KMS-11 (cell line): Measurements from ENCODE around the gene SCNN1B.

Source experiments
- H2AFZ ChIP-seq: fragments of 200-600 bp; sonication (generic); 2 replicates; pipeline ENCODE4 v1.6.1; 2016; ENCODE audit warnings: antibody characterized with exemption, mixed run types, low read depth
- H3K27ac ChIP-seq: fragments of 200-600 bp; sonication (generic); 2 replicates; pipeline ENCODE4 v1.6.1; 2016; ENCODE audit warnings: mild to moderate bottlenecking, mixed run types
- H3K27me3 ChIP-seq: fragments of 200-600 bp; sonication (generic); 2 replicates; pipeline ENCODE4 v1.6.1; 2017; ENCODE audit warnings: mild to moderate bottlenecking, low read depth, mixed run types, moderate library complexity; ENCODE audit not compliant: insufficient read depth
- H3K36me3 ChIP-seq: fragments of 200-600 bp; sonication (generic); 2 replicates; pipeline ENCODE4 v1.6.1; 2017; ENCODE audit warnings: mild to moderate bottlenecking, mixed run types; ENCODE audit not compliant: insufficient read depth
- H3K4me1 ChIP-seq: fragments of 200-600 bp; sonication (generic); 2 replicates; pipeline ENCODE4 v1.6.1; 2016; ENCODE audit warnings: mild to moderate bottlenecking, low read depth, mixed run types; ENCODE audit not compliant: poor library complexity, severe bottlenecking
- H3K4me2 ChIP-seq: fragments of 200-600 bp; sonication (generic); 2 replicates; pipeline ENCODE4 v1.7.0; 2016; ENCODE audit warnings: mild to moderate bottlenecking, mixed run types
- H3K4me3 ChIP-seq: fragments of 200-600 bp; sonication (generic); IDR thresholded peaks from 2 replicates; pipeline ENCODE4 v1.6.1; 2017; ENCODE audit warnings: low read depth, low read length, mixed read lengths; ENCODE audit not compliant: insufficient read depth
- H3K79me2 ChIP-seq: fragments of 200-600 bp; sonication (generic); 2 replicates; pipeline ENCODE4 v1.6.1; 2016; ENCODE audit warnings: low read depth, mixed run types; ENCODE audit not compliant: insufficient read depth
- H3K9ac ChIP-seq: fragments of 200-600 bp; sonication (generic); 2 replicates; pipeline ENCODE4 v1.6.1; 2016; ENCODE audit warnings: mild to moderate bottlenecking, mixed run types
- H4K20me1 ChIP-seq: fragments of 200-600 bp; sonication (generic); 2 replicates; pipeline ENCODE4 v1.6.1; 2016; ENCODE audit warnings: mild to moderate bottlenecking, mixed run types; ENCODE audit not compliant: insufficient read depth
- CTCF ChIP-seq: fragments of 200-600 bp; sonication (generic); conservative IDR thresholded peaks from 2 replicates; pipeline ENCODE4 v1.6.1; 2017; ENCODE audit warnings: low read depth, mild to moderate bottlenecking, antibody characterized with exemption, low read length, moderate library complexity, mixed read lengths

Gene SCNN1B

DNA sequence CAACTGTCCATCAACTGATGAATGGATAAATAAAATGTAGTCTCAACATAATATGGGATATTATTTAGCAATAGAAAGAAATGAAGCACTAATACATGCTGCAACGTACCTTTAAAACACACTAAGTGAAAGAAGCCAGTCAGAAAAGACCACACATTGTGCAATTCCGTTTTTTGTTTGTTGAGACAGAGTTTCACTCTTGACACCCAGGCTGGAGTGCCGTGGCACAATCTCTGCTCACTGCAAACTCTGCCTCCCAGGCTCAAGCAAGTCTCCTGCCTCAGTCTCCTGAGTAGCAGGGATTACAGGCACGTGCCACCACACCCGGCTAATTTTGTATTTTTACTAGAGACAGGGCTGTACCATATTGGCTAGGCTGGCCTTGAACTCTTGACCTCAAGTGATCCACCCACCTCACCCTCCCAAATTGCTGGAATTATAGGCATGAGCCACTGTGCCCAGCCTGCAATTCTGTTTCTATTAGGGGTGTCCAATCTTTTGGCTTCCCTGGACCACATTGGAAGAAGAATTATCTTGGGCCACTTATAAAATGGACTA is 40.1 kb downstream of the SCNN1B start:
- Histone ChIP-seq H3K4me1 (peaks cover 66% of the 10 kb centered on the region), H3K4me2 (peak overlapping the region; percentile 30), H4K20me1 (no peaks in the 10 kb centered on the region), H3K36me3 (no peaks in the 10 kb centered on the region), H3K27ac (peak overlapping the region; percentile 10; the same call in 1 of the 2 replicates), H3K9ac (no peak overlapping the region), H3K4me3 (no peak overlapping the region), H3K27me3 (no peaks in the 10 kb centered on the region), H3K79me2 (no peaks in the 10 kb centered on the region), H2AFZ (0 out of 2 replicates have a peak overlapping the region, but pooled peaks have one; percentile 7)
- TF ChIP-seq CTCF: no peak

GRCh38 chr16:23343643-23344612 is 41.8 kb downstream of the SCNN1B start:
- TF ChIP-seq CTCF: no peak
- Histone ChIP-seq H3K4me3 (no peak overlapping the region), H3K4me1 (peaks cover 48% of the 10 kb centered on the region), H2AFZ (no peak overlapping the region), H3K9ac (no peak overlapping the region), H3K79me2 (no peaks in the 10 kb centered on the region), H4K20me1 (no peaks in the 10 kb centered on the region), H3K4me2 (peak overlapping the region; percentile 0; the same call in 1 of the 2 replicates), H3K27me3 (no peaks in the 10 kb centered on the region), H3K36me3 (no peaks in the 10 kb centered on the region), H3K27ac (no peak overlapping the region)

- H3K4me3 ChIP-seq: no peak overlapping the region
- H3K9ac ChIP-seq: no peak overlapping the region
- peaks cover 47% of the 10 kb centered on the region for H3K4me1 ChIP-seq
- H3K36me3 ChIP-seq: no peaks in the 10 kb centered on the region
- H4K20me1 ChIP-seq: no peaks in the 10 kb centered on the region
- H2AFZ ChIP-seq: no peak overlapping the region
- no peak overlapping the region for H3K27ac ChIP-seq
- no peak overlapping the region for H3K4me2 ChIP-seq
- H3K27me3 ChIP-seq: no peaks in the 10 kb centered on the region
- H3K79me2 ChIP-seq: no peaks in the 10 kb centered on the region
- TF ChIP-seq CTCF: no peak
These were observed 43.1 kb downstream of the SCNN1B start for GRCh38 chr16:23345237-23345636.

- Histone ChIP-seq H3K27me3 (no peaks in the 10 kb centered on the region), H3K27ac (no peak overlapping the region), H3K9ac (no peak overlapping the region), H3K79me2 (no peaks in the 10 kb centered on the region), H3K4me3 (no peak overlapping the region), H2AFZ (no peak overlapping the region), H3K4me1 (peaks cover 47% of the 10 kb centered on the region), H3K36me3 (no peaks in the 10 kb centered on the region), H4K20me1 (no peaks in the 10 kb centered on the region), H3K4me2 (no peak overlapping the region)
- no peak for TF ChIP-seq CTCF
These were observed 46.7 kb downstream of the SCNN1B start for GRCh38 chr16:23348579-23349469.
